Keratinocyte (primary cell): ENCODE results near the gene SRPK1. TPM values are rescaled to one million over a fixed set of nuclear protein-coding genes. Genes with fewer than 3 reads are reported as not detected.

ENCODE experiments used
- DNase-seq: peaks from one replicate; pipeline ENCODE4 v3.0.0-alpha.2; 2011; ENCODE audit warnings: low read depth, missing footprints, low spot score
- FAIRE-seq: peaks from 2 replicates; lab custom pipeline; 2011; peaks lifted over from hg19 to GRCh38; lab: Jason Lieb, UNC
- H2AFZ ChIP-seq: 2 replicates; pipeline ENCODE4 v1.6.0; 2012; ENCODE audit warnings: low read length, control low read depth, inconsistent platforms; ENCODE audit not compliant: control insufficient read depth
- H3K27ac ChIP-seq: 2 replicates; pipeline ENCODE4 v1.5.1; 2011; ENCODE audit warnings: low read length; ENCODE audit not compliant: control insufficient read depth, insufficient read depth
- H3K27me3 ChIP-seq: 3 replicates; pipeline ENCODE4 v1.6.0; 2011; ENCODE audit warnings: low read length; ENCODE audit not compliant: control insufficient read depth, insufficient read depth; ENCODE audit errors: extremely low read depth
- H3K36me3 ChIP-seq, 2 experiments: 2 replicates in 1 of 2; 3 replicates in 1 of 2; pipeline ENCODE4 v1.5.1; 2011; ENCODE audit warnings: low read length in 2 of 2, mild to moderate bottlenecking in 1 of 2; ENCODE audit not compliant: control insufficient read depth in 2 of 2, insufficient read depth in 2 of 2; ENCODE audit errors: extremely low read depth in 1 of 2
- H3K4me1 ChIP-seq: 3 replicates; pipeline ENCODE4 v1.5.1; 2011; ENCODE audit warnings: low read length; ENCODE audit not compliant: control insufficient read depth, insufficient read depth; ENCODE audit errors: extremely low read depth
- H3K4me2 ChIP-seq: 3 replicates; pipeline ENCODE4 v1.6.0; 2011; ENCODE audit warnings: low read depth, low read length; ENCODE audit not compliant: control insufficient read depth, insufficient read depth; ENCODE audit errors: extremely low read depth
- H3K4me3 ChIP-seq, 3 experiments: fragments of 200-600 bp in 1 of 3; sonication (generic) in 1 of 3; 2 replicates in 2 of 3; 3 replicates in 1 of 3; pipeline ENCODE4 v1.5.1; 2011 to 2016; ENCODE audit warnings: low read length in 3 of 3, mild to moderate bottlenecking in 3 of 3, control low read depth in 2 of 3, inconsistent platforms in 1 of 3, low read depth in 1 of 3, mixed read lengths in 1 of 3, mixed run types in 1 of 3, moderate library complexity in 1 of 3; ENCODE audit not compliant: control insufficient read depth in 2 of 3, insufficient read depth in 2 of 3; ENCODE audit errors: extremely low read depth in 1 of 3
- H3K79me2 ChIP-seq: 2 replicates; pipeline ENCODE4 v1.6.0; 2012; ENCODE audit warnings: low read length; ENCODE audit not compliant: control insufficient read depth, insufficient read depth
- H3K9ac ChIP-seq: 3 replicates; pipeline ENCODE4 v1.6.0; 2011; ENCODE audit warnings: low read length; ENCODE audit not compliant: control insufficient read depth, insufficient read depth; ENCODE audit errors: extremely low read depth
- H3K9me1 ChIP-seq: 3 replicates; pipeline ENCODE4 v1.6.0; 2011; ENCODE audit warnings: low read length; ENCODE audit not compliant: control insufficient read depth, insufficient read depth; ENCODE audit errors: extremely low read depth
- H3K9me3 ChIP-seq: 2 replicates; pipeline ENCODE4 v1.5.1; 2012; ENCODE audit warnings: low read depth, low read length; ENCODE audit not compliant: control insufficient read depth
- H4K20me1 ChIP-seq: 3 replicates; pipeline ENCODE4 v1.6.0; 2011; ENCODE audit warnings: low read length; ENCODE audit not compliant: control insufficient read depth, insufficient read depth; ENCODE audit errors: extremely low read depth
- CTCF ChIP-seq, 3 experiments: IDR thresholded peaks in 1 of 3; conservative IDR thresholded peaks in 1 of 3; optimal IDR thresholded peaks in 1 of 3; 2 replicates in 2 of 3; 3 replicates in 1 of 3; pipeline versions ENCODE3 to v1.5.1; 2011; ENCODE audit warnings: low read length in 3 of 3, mild to moderate bottlenecking in 3 of 3, moderate library complexity in 2 of 3, control low read depth in 1 of 3, inconsistent platforms in 1 of 3; ENCODE audit not compliant: insufficient read depth in 2 of 3; ENCODE audit errors: extremely low read depth in 1 of 3
- EZH2 ChIP-seq: IDR thresholded peaks from one replicate; pipeline ENCODE4 v1.6.1; 2012; ENCODE audit warnings: inconsistent platforms, mild to moderate bottlenecking, low read length, moderate library complexity
- dilution Hi-C: fragments of 300-500 bp; cut with MboI; formaldehyde crosslinking; loops from one replicate; pipeline ENCODE4 v1.7.0; 2020; ENCODE audit warnings: low sequenced_read_pairs; ENCODE audit not compliant: extremely low pct_ligation_motif_present
- polyA plus RNA-seq, 5 experiments: library from polyadenylated mRNA; depleted of rRNA in 3 of 5; stranded (reverse) in 3 of 5; stranded (forward) in 1 of 5; unstranded in 1 of 5; fragments of >200 nt; gene quantifications; 1 replicate in 1 of 5; 2 replicates in 3 of 5; 3 replicates in 1 of 5; pipeline versions ENCODE4 v1.2.1 to v1.2.3, GENCODE V29; 2011 to 2012; ENCODE audit warnings: missing spikeins in 2 of 5, low read depth in 1 of 5, low replicate concordance in 1 of 5

Gene SRPK1
- polyA plus RNA-seq, 1 donor (not counting 4 experiments of a cell fraction or from before 2014, with no cell fraction given): 64.1 TPM

- no peak for FAIRE-seq
- dilution Hi-C loops: no loop called here
- Histone ChIP-seq H3K4me2 (no peak overlapping the region), H3K27me3 (no peaks in the 10 kb centered on the region), H3K4me1 (peaks cover 10% of the 10 kb centered on the region), H3K79me2 (peaks cover 58% of the 10 kb centered on the region), H3K36me3 (peaks cover 3 to 5% of the 10 kb centered on the region in 2 experiments), H3K27ac (no peak overlapping the region), H2AFZ (no peak overlapping the region), H4K20me1 (no peaks in the 10 kb centered on the region), H3K4me3 (no peak overlapping the region), H3K9ac (no peak overlapping the region), H3K9me3 (no peaks in the 10 kb centered on the region), H3K9me1 (no peaks in the 10 kb centered on the region)
- no peak for TF ChIP-seq CTCF (optimal IDR thresholded peaks at IDR 0.05 in 1 of 3, IDR thresholded peaks at IDR 0.05 in 1 of 3, conservative IDR thresholded peaks at IDR 0.05 in 1 of 3; ENCODE audit: extremely low read depth in 1 of 3, insufficient read depth in 2 of 3, low read length in 3 of 3)
- TF ChIP-seq EZH2: no peak
- DNase-seq: no peak
Measured at GRCh38 chr6:35892482-35892881, 28.4 kb downstream of the SRPK1 start.

- H2AFZ ChIP-seq: no peak overlapping the region
- H3K27ac ChIP-seq: no peak overlapping the region
- peaks cover 8 to 13% of the 10 kb centered on the region in 2 experiments for H3K36me3 ChIP-seq
- FAIRE-seq (no peak), DNase-seq (no peak)
- H3K9ac ChIP-seq: no peak overlapping the region
- no peaks in the 10 kb centered on the region for H3K4me1 ChIP-seq
- no peaks in the 10 kb centered on the region for H3K9me1 ChIP-seq
- H3K79me2 ChIP-seq: no peaks in the 10 kb centered on the region
- dilution Hi-C loops: no loop called here
- no peak overlapping the region for H3K4me3 ChIP-seq
- H3K9me3 ChIP-seq: no peaks in the 10 kb centered on the region
- TF ChIP-seq EZH2 (no peak), CTCF (optimal IDR thresholded peaks at IDR 0.05 in 1 of 3, IDR thresholded peaks at IDR 0.05 in 1 of 3, conservative IDR thresholded peaks at IDR 0.05 in 1 of 3; ENCODE audit: extremely low read depth in 1 of 3, insufficient read depth in 2 of 3, low read length in 3 of 3) (no peak)
- H4K20me1 ChIP-seq: no peaks in the 10 kb centered on the region
- H3K4me2 ChIP-seq: no peak overlapping the region
- no peaks in the 10 kb centered on the region for H3K27me3 ChIP-seq
Measured at GRCh38 chr6:35879151-35879550, 41.7 kb downstream of the SRPK1 start.
